ENCODE data around the gene TUBAL3. TPM values are rescaled to one million over a fixed set of nuclear protein-coding genes. Genes with fewer than 3 reads are reported as not detected.

TUBAL3 gene
- total and polyA plus RNA-seq, 9 of the 15 experiments (the other 6 are each of a cell fraction or from before 2014, with no cell fraction given), result 5.5 to 10.1 (median 6.9) TPM

DNA sequence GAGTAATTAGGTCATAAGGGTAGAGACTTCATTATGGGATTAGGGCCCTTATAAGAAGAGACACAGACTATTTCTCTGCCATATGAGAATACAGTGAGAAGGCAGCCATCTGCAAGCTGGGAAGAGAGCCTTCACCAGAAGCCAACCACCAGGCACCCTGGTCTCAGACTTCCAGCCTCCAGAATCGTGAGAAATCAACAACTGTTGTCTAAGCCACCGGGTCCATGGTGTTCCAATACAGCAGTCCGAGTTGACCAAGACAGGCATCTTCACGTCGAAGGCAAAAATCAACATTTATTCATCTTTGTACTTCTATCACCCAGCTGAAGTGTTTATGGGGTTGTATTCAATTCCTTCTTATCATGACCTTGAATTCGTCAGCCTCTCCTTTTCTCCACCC, 5.3 kb downstream of the TUBAL3 start (continued):
- TF ChIP-seq, protein P1, sequence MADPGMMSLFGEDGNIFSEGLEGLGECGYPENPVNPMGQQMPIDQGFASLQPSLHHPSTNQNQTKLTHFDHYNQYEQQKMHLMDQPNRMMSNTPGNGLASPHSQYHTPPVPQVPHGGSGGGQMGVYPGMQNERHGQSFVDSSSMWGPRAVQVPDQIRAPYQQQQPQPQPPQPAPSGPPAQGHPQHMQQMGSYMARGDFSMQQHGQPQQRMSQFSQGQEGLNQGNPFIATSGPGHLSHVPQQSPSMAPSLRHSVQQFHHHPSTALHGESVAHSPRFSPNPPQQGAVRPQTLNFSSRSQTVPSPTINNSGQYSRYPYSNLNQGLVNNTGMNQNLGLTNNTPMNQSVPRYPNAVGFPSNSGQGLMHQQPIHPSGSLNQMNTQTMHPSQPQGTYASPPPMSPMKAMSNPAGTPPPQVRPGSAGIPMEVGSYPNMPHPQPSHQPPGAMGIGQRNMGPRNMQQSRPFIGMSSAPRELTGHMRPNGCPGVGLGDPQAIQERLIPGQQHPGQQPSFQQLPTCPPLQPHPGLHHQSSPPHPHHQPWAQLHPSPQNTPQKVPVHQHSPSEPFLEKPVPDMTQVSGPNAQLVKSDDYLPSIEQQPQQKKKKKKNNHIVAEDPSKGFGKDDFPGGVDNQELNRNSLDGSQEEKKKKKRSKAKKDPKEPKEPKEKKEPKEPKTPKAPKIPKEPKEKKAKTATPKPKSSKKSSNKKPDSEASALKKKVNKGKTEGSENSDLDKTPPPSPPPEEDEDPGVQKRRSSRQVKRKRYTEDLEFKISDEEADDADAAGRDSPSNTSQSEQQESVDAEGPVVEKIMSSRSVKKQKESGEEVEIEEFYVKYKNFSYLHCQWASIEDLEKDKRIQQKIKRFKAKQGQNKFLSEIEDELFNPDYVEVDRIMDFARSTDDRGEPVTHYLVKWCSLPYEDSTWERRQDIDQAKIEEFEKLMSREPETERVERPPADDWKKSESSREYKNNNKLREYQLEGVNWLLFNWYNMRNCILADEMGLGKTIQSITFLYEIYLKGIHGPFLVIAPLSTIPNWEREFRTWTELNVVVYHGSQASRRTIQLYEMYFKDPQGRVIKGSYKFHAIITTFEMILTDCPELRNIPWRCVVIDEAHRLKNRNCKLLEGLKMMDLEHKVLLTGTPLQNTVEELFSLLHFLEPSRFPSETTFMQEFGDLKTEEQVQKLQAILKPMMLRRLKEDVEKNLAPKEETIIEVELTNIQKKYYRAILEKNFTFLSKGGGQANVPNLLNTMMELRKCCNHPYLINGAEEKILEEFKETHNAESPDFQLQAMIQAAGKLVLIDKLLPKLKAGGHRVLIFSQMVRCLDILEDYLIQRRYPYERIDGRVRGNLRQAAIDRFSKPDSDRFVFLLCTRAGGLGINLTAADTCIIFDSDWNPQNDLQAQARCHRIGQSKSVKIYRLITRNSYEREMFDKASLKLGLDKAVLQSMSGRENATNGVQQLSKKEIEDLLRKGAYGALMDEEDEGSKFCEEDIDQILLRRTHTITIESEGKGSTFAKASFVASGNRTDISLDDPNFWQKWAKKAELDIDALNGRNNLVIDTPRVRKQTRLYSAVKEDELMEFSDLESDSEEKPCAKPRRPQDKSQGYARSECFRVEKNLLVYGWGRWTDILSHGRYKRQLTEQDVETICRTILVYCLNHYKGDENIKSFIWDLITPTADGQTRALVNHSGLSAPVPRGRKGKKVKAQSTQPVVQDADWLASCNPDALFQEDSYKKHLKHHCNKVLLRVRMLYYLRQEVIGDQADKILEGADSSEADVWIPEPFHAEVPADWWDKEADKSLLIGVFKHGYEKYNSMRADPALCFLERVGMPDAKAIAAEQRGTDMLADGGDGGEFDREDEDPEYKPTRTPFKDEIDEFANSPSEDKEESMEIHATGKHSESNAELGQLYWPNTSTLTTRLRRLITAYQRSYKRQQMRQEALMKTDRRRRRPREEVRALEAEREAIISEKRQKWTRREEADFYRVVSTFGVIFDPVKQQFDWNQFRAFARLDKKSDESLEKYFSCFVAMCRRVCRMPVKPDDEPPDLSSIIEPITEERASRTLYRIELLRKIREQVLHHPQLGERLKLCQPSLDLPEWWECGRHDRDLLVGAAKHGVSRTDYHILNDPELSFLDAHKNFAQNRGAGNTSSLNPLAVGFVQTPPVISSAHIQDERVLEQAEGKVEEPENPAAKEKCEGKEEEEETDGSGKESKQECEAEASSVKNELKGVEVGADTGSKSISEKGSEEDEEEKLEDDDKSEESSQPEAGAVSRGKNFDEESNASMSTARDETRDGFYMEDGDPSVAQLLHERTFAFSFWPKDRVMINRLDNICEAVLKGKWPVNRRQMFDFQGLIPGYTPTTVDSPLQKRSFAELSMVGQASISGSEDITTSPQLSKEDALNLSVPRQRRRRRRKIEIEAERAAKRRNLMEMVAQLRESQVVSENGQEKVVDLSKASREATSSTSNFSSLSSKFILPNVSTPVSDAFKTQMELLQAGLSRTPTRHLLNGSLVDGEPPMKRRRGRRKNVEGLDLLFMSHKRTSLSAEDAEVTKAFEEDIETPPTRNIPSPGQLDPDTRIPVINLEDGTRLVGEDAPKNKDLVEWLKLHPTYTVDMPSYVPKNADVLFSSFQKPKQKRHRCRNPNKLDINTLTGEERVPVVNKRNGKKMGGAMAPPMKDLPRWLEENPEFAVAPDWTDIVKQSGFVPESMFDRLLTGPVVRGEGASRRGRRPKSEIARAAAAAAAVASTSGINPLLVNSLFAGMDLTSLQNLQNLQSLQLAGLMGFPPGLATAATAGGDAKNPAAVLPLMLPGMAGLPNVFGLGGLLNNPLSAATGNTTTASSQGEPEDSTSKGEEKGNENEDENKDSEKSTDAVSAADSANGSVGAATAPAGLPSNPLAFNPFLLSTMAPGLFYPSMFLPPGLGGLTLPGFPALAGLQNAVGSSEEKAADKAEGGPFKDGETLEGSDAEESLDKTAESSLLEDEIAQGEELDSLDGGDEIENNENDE (IDR thresholded peaks at IDR 0.05; ENCODE audit: low read depth, low read length), result no peak

All from K562 (cell line).